B cell (primary cell): ENCODE results near the gene CARNS1. TPM values are rescaled to one million over a fixed set of nuclear protein-coding genes. Genes with fewer than 3 reads are reported as not detected.

ENCODE experiments used
- ATAC-seq: fragments of 200-7000 bp; cut with Tn5 transposase; one replicate; pipeline ENCODE4 v1.10.0; 2021; ENCODE audit warnings: low read depth, mild to moderate bottlenecking, moderate number of reproducible peaks, moderate library complexity
- CTCF ChIA-PET: fragments of 350-600 bp; sonication (Branson Sonifier 250); formaldehyde crosslinking; loops from one replicate; lab custom pipeline; 2021; ENCODE audit warnings: antibody characterized with exemption, inconsistent platforms; lab: Charles Lee
- POLR2A ChIA-PET: fragments of 350-600 bp; sonication (Branson Sonifier 250); formaldehyde crosslinking; loops from one replicate; lab custom pipeline; 2021; ENCODE audit warnings: antibody characterized with exemption; lab: Charles Lee
- DNase-seq: peaks from one replicate; pipeline ENCODE4 v3.0.0; 2013
- H2AFZ ChIP-seq: 2 replicates; pipeline ENCODE4 v1.6.1; 2012; ENCODE audit warnings: mild to moderate bottlenecking, low read depth, low read length; ENCODE audit not compliant: insufficient read depth, poor library complexity, severe bottlenecking
- H3K27ac ChIP-seq, 2 donors: 1 replicate in 1 of 2; 2 replicates in 1 of 2; pipeline ENCODE4 v1.5.1; 2012 to 2013; ENCODE audit warnings: low read length in 2 of 2, mild to moderate bottlenecking in 2 of 2, moderate library complexity in 1 of 2
- H3K27me3 ChIP-seq, 4 experiments: fragments of 200-600 bp in 1 of 4; sonication (generic) in 1 of 4; replicated peaks in 1 of 4; 1 replicate in 2 of 4; 2 replicates in 2 of 4; pipeline versions ENCODE4 v1.6.1 to v1.7.0; 2013 to 2016; ENCODE audit warnings: low read length in 3 of 4, mild to moderate bottlenecking in 2 of 4, mixed read lengths in 1 of 4, moderate library complexity in 1 of 4; ENCODE audit not compliant: insufficient read depth in 4 of 4, control insufficient read depth in 3 of 4; ENCODE audit errors: control extremely low read depth in 1 of 4
- H3K36me3 ChIP-seq, 2 experiments: replicated peaks in 1 of 2; 1 replicate in 1 of 2; 2 replicates in 1 of 2; pipeline versions ENCODE4 v1.6.1 to v1.7.1; 2013; ENCODE audit warnings: low read length in 1 of 2; ENCODE audit not compliant: insufficient read depth in 2 of 2, control insufficient read depth in 1 of 2; ENCODE audit errors: control extremely low read depth in 1 of 2, extremely low read depth in 1 of 2
- H3K4me1 ChIP-seq, 2 donors: fragments of 200-600 bp in 1 of 2; sonication (generic) in 1 of 2; 1 replicate in 1 of 2; 2 replicates in 1 of 2; pipeline versions ENCODE4 v1.5.1 to v1.6.1; 2013 to 2017; ENCODE audit warnings: low read length in 2 of 2; ENCODE audit not compliant: control insufficient read depth in 2 of 2, insufficient read depth in 2 of 2
- H3K4me2 ChIP-seq: replicated peaks from 2 replicates; pipeline ENCODE3; 2012; ENCODE audit warnings: mild to moderate bottlenecking, low read depth, low read length; ENCODE audit not compliant: poor library complexity, severe bottlenecking
- H3K4me3 ChIP-seq, 5 experiments: fragments of 200-600 bp in 1 of 5; sonication (generic) in 1 of 5; 1 replicate in 3 of 5; 2 replicates in 2 of 5; pipeline versions ENCODE4 v1.5.1 to v1.7.0; 2011 to 2016; ENCODE audit warnings: low read length in 4 of 5, mild to moderate bottlenecking in 4 of 5, low read depth in 2 of 5, control low read depth in 1 of 5, moderate library complexity in 1 of 5; ENCODE audit not compliant: insufficient read depth in 1 of 5; ENCODE audit errors: control extremely low read depth in 1 of 5, extremely low read depth in 1 of 5
- H3K79me2 ChIP-seq: fragments of 200-600 bp; sonication (generic); one replicate; pipeline ENCODE4 v1.6.0; 2016; ENCODE audit warnings: low read length; ENCODE audit not compliant: control insufficient read depth, insufficient read depth
- H3K9ac ChIP-seq: fragments of 200-600 bp; sonication (generic); 2 replicates; pipeline ENCODE4 v1.6.1; 2017; ENCODE audit warnings: mild to moderate bottlenecking, low read length, moderate library complexity
- H3K9me3 ChIP-seq, 3 donors: one replicate each; pipeline versions ENCODE4 v1.6.1 to v1.7.1; 2013; ENCODE audit warnings: low read length in 2 of 3; ENCODE audit not compliant: control insufficient read depth in 2 of 3, insufficient read depth in 1 of 3; ENCODE audit errors: control extremely low read depth in 1 of 3
- H4K20me1 ChIP-seq: 2 replicates; pipeline ENCODE4 v1.6.0; 2012; ENCODE audit warnings: mild to moderate bottlenecking, low read length; ENCODE audit not compliant: insufficient read depth, control insufficient read depth, poor library complexity, severe bottlenecking
- H3K27ac Mint-ChIP-seq: one replicate; pipeline ENCODE4 v1.8.0; 2021; ENCODE audit warnings: mixed read lengths
- H3K27me3 Mint-ChIP-seq: one replicate; pipeline ENCODE4 v1.8.0; 2021; ENCODE audit warnings: mixed read lengths
- H3K4me1 Mint-ChIP-seq: one replicate; pipeline ENCODE4 v1.8.0; 2021; ENCODE audit warnings: mixed read lengths
- H3K4me3 Mint-ChIP-seq: one replicate; pipeline ENCODE4 v1.8.0; 2021; ENCODE audit warnings: mixed read lengths
- H3K9me3 Mint-ChIP-seq: one replicate; pipeline ENCODE4 v1.8.0; 2022; ENCODE audit warnings: mixed read lengths; ENCODE audit not compliant: insufficient read depth
- EZH2 ChIP-seq: IDR thresholded peaks from 2 replicates; pipeline ENCODE4 v1.6.1; 2012; ENCODE audit warnings: borderline replicate concordance, low read depth, mild to moderate bottlenecking, moderate library complexity, low read length; ENCODE audit not compliant: insufficient read depth, poor library complexity, severe bottlenecking
- WGBS: methylation state at CpG from one replicate; pipeline ENCODE4 v1.1.5; 2013; ENCODE audit warnings: missing lambda C conversion rate; ENCODE audit not compliant: insufficient coverage; 5-methylcytosine and 5-hydroxymethylcytosine counted together
- intact Hi-C: fragments of 100-400 bp; cut with micrococcal nuclease; formaldehyde crosslinking; loops from one replicate; pipeline ENCODE4 v1.10.0; 2022
- polyA plus RNA-seq: library from polyadenylated mRNA; depleted of rRNA; stranded (reverse); fragments of >200 nt; gene quantifications from 2 replicates; pipeline ENCODE4 v1.2.3, GENCODE V29; 2012
- total RNA-seq, 2 donors: library from RNA; stranded (reverse); fragments of 120-200 nt in 1 of 2; gene quantifications; 1 replicate in 1 of 2; 2 replicates in 1 of 2; pipeline versions ENCODE4 v1.2.3 to v1.2.4, GENCODE V29; 2013 to 2022
- TF ChIP-seq, protein P1 (sequence below): fragments of 200-600 bp; IDR thresholded peaks from one replicate; pipeline ENCODE4 v1.8.0; 2022; ENCODE audit warnings: antibody characterized with exemption, mild to moderate bottlenecking

Gene CARNS1
- total and polyA plus RNA-seq, 2 donors (not counting 1 experiment from before 2014, with no cell fraction given), result 24.1 to 41.1 TPM

DNA sequence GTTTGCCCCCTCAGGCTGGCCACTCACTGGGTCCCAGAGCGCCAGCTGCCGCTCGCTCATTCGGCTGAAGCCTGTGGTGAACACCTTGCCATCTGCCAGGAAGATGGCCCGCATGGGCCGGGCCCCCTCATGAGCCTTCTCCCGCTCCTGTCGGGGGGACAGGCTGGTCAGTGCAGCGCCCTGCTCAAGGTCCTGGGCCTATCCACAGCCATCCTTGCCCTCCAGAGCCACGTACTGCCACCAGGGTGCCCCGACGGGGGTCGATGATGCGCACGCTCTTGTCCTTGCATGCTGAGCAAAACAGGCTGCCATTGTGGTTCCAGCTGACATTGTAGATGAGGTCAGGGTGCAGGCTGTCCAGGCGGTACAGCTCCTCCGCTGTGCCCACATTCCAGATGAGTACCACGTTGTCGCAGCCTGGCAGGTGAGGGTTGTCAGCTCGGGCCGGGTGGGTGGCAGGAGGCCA is 25.7 kb downstream of the CARNS1 start:
- no peaks in the 10 kb centered on the region for H3K27me3 Mint-ChIP-seq
- TF ChIP-seq, protein P1, sequence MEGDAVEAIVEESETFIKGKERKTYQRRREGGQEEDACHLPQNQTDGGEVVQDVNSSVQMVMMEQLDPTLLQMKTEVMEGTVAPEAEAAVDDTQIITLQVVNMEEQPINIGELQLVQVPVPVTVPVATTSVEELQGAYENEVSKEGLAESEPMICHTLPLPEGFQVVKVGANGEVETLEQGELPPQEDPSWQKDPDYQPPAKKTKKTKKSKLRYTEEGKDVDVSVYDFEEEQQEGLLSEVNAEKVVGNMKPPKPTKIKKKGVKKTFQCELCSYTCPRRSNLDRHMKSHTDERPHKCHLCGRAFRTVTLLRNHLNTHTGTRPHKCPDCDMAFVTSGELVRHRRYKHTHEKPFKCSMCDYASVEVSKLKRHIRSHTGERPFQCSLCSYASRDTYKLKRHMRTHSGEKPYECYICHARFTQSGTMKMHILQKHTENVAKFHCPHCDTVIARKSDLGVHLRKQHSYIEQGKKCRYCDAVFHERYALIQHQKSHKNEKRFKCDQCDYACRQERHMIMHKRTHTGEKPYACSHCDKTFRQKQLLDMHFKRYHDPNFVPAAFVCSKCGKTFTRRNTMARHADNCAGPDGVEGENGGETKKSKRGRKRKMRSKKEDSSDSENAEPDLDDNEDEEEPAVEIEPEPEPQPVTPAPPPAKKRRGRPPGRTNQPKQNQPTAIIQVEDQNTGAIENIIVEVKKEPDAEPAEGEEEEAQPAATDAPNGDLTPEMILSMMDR, result no peak
- no peak for TF ChIP-seq EZH2
- Histone ChIP-seq H2AFZ (no peak overlapping the region), H3K9me3 (peaks cover 0 to 3% (median 0%) of the 10 kb centered on the region in 3 donors), H3K4me2 (peak overlapping the region; percentile 99), H3K4me3 (no peak overlapping the region), H3K27me3 (no peaks in the 10 kb centered on the region), H3K36me3 (peaks cover 0 to 2% of the 10 kb centered on the region in 2 experiments), H3K9ac (no peak overlapping the region), H3K27ac (peak overlapping the region; percentile 57 to 88), H3K79me2 (peaks cover 41% of the 10 kb centered on the region), H3K4me1 (peaks cover 68 to 85% of the 10 kb centered on the region in 2 donors), H4K20me1 (peaks cover 30% of the 10 kb centered on the region)
- ChIA-PET POLR2A (interaction anchor here (0.6 to 3.9 kb wide), 14 partner anchors 9 to 1801 kb away, joined by 3 to 29 read pairs (median 6); partner anchors contain the start of genes PPP1CA, RPS6KB2, TBC1D10C and TMEM134), CTCF (interaction anchor here (0.8 to 1.5 kb wide), 7 partner anchors 24 to 90 kb away, joined by 3 to 5 read pairs (median 3); partner anchors contain the start of genes PITPNM1 and PPP1CA)
- DNase-seq, result peak; percentile 57
- H3K9me3 Mint-ChIP-seq, result no peaks in the 10 kb centered on the region
- no peak for ATAC-seq
- H3K4me1 Mint-ChIP-seq, result peaks cover 84% of the 10 kb centered on the region
- intact Hi-C loops, result no loop called here
- 52% methylated on average over 18 of the region's 21 CpGs for WGBS
- H3K27ac Mint-ChIP-seq, result peak overlapping the region; percentile 92
- peak overlapping the region; percentile 43 for H3K4me3 Mint-ChIP-seq

DNA sequence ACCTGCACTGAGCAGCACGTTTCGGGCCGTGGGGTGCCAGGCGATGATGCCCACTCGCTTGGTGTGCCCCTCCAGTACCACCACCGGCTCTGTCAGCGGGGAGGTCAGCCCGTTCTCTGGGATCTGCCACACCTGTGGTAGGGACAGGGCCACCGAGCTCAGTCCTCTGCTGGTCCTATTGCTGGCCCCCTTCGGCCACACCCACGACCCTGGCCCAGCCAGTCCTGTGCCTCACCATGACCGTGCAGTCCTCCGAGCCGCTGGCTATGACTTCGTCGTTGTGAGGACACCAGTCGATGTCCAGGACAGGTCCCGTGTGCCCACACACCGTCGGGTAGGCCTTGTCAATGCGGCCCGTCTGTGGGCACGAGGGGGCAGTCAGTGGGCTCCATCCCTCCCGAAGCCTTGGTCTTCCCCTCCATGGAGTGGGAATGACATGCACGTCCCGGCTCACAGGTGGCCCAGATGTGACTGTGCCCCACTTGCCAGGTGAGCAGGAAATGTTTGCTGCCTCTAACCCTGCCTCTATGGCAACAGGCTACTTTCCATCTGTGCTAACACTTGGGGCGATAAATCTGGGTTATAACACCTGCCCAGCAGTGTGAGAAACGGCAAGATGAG is 26.4 kb downstream of the CARNS1 start:
- DNase-seq (peak; percentile 65), ATAC-seq (no peak)
- no peak overlapping the region for H2AFZ ChIP-seq
- H3K79me2 ChIP-seq, result peaks cover 36% of the 10 kb centered on the region
- peaks cover 74 to 90% of the 10 kb centered on the region in 2 donors for H3K4me1 ChIP-seq
- H3K27ac ChIP-seq, result peak overlapping the region; percentile 75 to 88
- no peaks in the 10 kb centered on the region for H3K27me3 Mint-ChIP-seq
- H3K27ac Mint-ChIP-seq, result peak overlapping the region; percentile 92
- no peaks in the 10 kb centered on the region for H3K9me3 ChIP-seq
- intact Hi-C loops, result no loop called here
- H3K4me1 Mint-ChIP-seq, result peaks cover 84% of the 10 kb centered on the region
- H3K36me3 ChIP-seq, result no peaks in the 10 kb centered on the region
- TF ChIP-seq EZH2, result no peak
- TF ChIP-seq, protein P1, result no peak
- no peaks in the 10 kb centered on the region for H3K9me3 Mint-ChIP-seq
- H4K20me1 ChIP-seq, result peaks cover 23% of the 10 kb centered on the region
- whole genome bisulfite sequencing, result 87% methylated on average over 27 of the region's 28 CpGs
- ChIA-PET CTCF (interaction anchor here (0.9 to 1.5 kb wide), 5 partner anchors 23 to 91 kb away, joined by 3 to 5 read pairs (median 3); no protein-coding TSS in a partner anchor), POLR2A (interaction anchor here (0.6 to 3.9 kb wide), 13 partner anchors 10 to 1802 kb away, joined by 3 to 29 read pairs (median 6); partner anchors contain the start of genes PPP1CA, RPS6KB2, TBC1D10C and TMEM134)
- peak overlapping the region; percentile 99 for H3K4me2 ChIP-seq
- H3K27me3 ChIP-seq, result no peaks in the 10 kb centered on the region
- H3K9ac ChIP-seq, result no peak overlapping the region
- no peak overlapping the region for H3K4me3 ChIP-seq
- H3K4me3 Mint-ChIP-seq, result peak overlapping the region; percentile 77
